Activated CD4-positive, alpha-beta T cell treated with anti-CD3 and anti-CD28 coated beads for 4 hours (primary cell): ENCODE results near the gene APC.
"Not testable (repeated sequence)": the region's sequence is repeated elsewhere in the genome, so short reads cannot be mapped to it uniquely, and the experiment has no call there.

ENCODE experiments used
- DNase-seq, 2 donors: peaks; one replicate each; pipeline ENCODE4 v3.0.0-alpha.2; 2020

Gene APC

GRCh38 chr5:112737463-112738190 is at the start of gene APC:
Gene APC (plus strand): TSS chr5:112737885. CDS start chr5:112754891, 17,006 bp downstream.
- peak; percentile 64 to 69 for DNase-seq

GRCh38 chr5:112689155-112689909 is 48.4 kb upstream of the APC start:
- DNase-seq: no peak

DNA sequence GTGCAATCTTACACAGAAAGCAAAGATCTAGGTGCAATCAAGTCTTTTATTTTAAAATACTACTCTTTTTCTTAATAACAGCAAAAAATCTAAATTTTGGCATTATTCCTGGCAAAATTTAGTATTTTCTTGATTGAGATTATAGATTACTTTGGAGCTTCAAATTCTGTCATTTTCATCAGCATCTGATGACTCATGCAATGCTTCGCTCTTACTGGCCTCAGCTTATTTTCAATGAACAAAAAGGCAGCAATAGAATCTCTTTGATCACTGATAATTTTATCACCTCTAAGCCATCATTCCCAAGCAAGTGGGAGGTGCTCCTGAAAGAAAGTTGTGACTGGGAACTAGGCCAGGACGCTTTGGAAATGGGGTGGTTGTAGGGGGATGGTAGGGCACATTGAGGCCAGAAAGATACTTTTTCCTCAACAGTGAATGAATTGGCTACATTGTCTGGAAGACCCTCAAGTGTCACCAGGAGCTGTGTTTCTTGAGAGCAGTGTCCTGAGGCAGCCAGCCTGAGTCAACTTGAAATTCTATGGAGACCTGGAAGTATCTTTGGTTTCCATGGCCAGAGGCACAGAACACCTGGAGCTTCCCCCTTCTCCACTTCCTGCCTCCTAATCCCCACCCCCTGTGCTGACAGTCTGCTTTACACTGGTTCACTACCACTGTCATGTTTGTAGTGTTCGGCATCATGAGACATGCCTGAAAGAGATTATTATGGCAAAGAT is 46.9 kb upstream of the APC start:
- DNase-seq: no peak

- no peak for DNase-seq
These were observed 46.4 kb upstream of the APC start for GRCh38 chr5:112691339-112691680.

DNA sequence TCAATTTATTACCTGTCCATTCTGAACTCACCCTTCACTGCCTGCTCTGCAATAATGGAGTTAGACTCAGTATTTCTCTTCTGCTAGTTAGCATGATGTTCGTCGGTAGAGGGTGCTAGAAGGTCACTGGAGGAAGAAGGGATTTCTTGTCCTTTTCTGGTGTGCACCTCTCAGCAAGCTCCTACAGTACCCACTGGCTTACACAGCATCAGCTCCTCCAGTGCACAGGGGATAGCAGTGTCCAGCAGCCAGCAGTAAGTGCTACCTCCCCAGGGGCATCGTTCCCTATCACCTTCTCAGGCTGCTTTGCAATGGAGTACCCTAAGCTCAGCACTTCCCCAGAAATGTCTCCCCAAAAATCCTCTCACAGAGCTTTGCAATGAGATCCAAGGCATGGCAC is 45.9 kb upstream of the APC start:
- no peak for DNase-seq

DNA sequence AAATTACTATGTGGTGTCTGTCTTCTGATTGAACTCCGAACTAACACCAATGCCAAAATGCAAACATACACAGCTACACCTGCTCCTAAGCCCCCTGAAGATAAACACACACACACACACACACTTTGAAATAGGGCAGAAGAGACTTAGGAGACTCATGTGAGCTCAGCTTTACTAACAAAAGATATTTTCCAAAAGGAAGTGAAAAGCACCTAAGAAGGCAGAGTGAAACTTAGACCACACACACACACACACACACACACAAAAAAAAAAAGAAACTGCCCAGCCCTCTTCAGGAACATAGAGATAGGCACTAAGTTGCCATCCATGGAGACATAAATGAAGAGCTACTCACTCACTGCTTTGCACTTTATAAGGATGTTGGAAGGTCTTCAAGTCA is 45.2 kb upstream of the APC start:
- no peak for DNase-seq

- DNase-seq: no peak
These were observed 44.4 kb upstream of the APC start for GRCh38 chr5:112693301-112693700.

GRCh38 chr5:112694853-112695709 is 42.6 kb upstream of the APC start:
- no peak for DNase-seq

- no peak for DNase-seq
These were observed 40.9 kb upstream of the APC start for GRCh38 chr5:112696786-112697185.

DNA sequence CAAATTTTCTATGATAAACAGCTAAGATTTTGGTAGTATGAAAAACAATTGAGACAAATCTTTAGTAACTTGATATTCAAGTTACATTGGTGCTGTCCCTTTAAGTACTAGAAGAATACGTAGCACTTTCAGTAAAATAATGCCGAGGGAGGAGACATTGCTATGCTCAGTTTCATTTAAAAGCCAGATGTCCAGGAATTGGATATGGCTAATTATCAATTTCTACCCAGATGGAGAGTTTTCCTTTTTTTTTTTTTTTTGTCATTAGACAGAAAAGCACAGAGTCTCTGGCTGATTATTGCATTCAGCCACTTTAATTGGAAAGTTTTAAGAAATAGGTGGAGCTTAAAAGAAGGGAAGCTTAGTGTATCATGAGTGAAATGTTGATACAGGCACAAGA is 40.4 kb upstream of the APC start:
- no peak for DNase-seq

GRCh38 chr5:112697833-112698232 is 39.9 kb upstream of the APC start:
- no peak for DNase-seq

DNA sequence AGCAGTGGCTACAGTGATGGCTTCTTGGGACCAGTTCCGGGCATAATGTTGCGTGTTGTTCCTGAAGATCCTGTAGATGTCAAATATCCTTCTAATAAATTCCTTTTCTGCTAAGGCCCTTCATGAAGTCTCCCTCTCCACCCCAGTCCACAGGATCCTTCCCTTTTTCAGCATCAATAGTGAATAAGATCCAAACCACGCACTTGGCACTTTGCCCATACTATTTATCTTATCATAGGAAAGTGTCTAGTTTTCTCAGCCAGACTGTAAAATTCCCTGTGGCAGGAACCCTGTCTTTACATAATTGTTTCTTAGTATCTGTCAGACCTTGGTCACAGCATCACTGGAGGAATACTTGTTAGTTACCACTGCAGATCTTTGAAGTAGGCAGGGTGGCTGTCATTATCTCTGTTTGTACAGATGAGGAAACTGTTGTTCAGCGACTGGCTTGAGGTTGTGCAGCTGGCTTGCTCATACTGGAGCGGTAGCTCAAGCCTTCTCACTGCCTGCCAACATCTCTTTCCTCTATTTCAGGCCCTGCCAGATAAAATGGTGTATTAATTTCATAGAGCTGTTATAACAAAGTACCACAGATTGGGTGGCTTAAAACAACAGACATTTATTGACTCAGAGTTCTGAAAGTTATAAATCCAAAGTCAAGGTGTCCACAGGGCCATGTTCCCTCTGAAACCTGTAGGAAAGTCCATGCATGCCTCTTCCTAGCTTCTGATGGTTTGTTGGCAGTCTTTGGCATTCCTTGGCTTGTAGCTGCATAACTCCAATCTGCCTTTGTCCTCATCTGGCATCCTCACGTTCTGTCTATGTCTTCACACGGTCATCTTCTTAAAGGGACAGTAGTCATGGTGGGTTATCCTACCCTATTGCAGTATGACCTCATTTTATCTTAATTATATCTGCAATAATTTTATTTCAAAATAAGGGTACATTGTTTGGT is 33.5 kb upstream of the APC start:
- no peak for DNase-seq

GRCh38 chr5:112706446-112707016 is 31.2 kb upstream of the APC start:
- no peak for DNase-seq

- peak; percentile 95 to 97 for DNase-seq
These were observed 30.2 kb upstream of the APC start for GRCh38 chr5:112707187-112708102.

- DNase-seq: no peak
These were observed 29.5 kb upstream of the APC start for GRCh38 chr5:112708103-112708622.

DNA sequence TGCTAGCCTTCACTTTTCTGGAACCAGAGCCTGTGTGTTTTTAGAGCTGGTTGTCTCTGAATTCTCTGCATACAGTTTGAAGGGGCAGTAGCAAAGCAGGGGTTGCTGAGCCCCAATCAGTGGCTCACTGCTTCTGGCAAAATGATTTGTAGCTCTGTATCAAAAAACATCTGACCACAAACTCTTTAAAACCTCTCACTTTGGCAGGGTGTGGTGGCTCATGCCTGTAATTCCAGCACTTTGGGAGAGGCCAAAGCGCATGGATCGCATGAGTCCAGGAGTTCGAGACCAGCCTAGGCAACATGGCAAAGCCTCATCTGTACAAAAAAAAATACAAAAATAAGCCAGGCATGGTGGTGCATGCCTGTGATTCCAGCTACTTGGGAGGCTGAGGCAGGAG is 28.3 kb upstream of the APC start:
- no peak for DNase-seq

DNA sequence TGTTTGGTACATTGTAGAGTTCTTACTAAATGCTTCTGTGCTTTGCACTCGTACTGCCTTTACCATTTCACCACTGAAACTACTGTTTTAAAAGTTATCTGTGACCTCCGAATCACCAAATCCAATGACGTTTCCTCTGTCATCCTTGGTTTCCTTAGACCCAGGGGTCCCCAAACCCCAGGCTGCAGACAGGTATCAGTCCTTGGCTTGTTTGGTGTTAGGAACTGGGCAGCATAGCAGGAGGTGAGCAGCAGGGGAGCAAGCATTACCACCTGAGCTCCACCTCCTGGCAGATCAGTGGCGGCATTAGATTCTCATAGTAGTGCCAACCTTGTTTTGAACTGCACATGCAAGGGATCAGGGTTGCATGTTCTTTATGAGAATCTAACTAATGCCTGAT is 26.8 kb upstream of the APC start:
- DNase-seq: no peak

DNA sequence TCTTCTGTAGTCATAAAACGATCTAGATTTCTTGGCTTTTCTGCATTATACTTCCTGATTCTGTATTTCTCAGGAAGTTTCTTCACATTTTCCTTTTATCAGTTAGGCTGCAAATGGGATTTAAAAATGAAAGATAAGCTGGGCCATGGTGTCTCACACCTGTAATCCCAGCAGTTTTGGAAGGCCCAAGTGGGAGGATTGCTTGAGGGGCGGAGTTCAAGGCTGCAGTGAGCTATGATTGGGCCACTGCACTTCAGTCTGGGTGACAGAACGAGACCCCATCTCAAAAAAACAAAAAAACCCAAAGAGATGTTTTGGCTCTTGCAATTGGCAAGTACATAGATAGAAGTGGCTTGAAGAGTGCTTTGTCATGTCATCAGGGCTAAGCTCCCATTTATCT is 26.2 kb upstream of the APC start:
- no peak for DNase-seq

GRCh38 chr5:112713206-112713605 is 24.5 kb upstream of the APC start:
- DNase-seq: no peak

- not testable (repeated sequence) for DNase-seq
These were observed 20.8 kb upstream of the APC start for GRCh38 chr5:112716895-112717294.
